ENCODE results near the gene CALML4.
"Not testable (repeated sequence)": the region's sequence is repeated elsewhere in the genome, so short reads cannot be mapped to it uniquely, and the experiment has no call there.

The CALML4 gene

GRCh38 chr15:68187559-68187958, 17.6 kb downstream of the CALML4 start:
- no peak for DNase-seq

- DNase-seq, result peak in 1 of 3 experiments; percentile 24
These were observed 18.3 kb downstream of the CALML4 start for GRCh38 chr15:68186671-68187397.

- DNase-seq, result no peak
These were observed 20.3 kb downstream of the CALML4 start for GRCh38 chr15:68184616-68185480.

GRCh38 chr15:68183616-68184315, 21.4 kb downstream of the CALML4 start:
- no peak for DNase-seq

- no peak for DNase-seq
These were observed 27.4 kb downstream of the CALML4 start for GRCh38 chr15:68177742-68178141.

- no peak for DNase-seq
These were observed 28.5 kb downstream of the CALML4 start for GRCh38 chr15:68176601-68177000.

GRCh38 chr15:68175526-68175925, 29.6 kb downstream of the CALML4 start:
- no peak for DNase-seq

- DNase-seq, result no peak
These were observed 32.0 kb downstream of the CALML4 start for GRCh38 chr15:68173119-68173518.

GRCh38 chr15:68172037-68172436, 33.1 kb downstream of the CALML4 start:
- DNase-seq, result not testable (repeated sequence)

- no peak for DNase-seq
These were observed 38.3 kb downstream of the CALML4 start for GRCh38 chr15:68166847-68167246.

- no peak for DNase-seq
These were observed 41.9 kb downstream of the CALML4 start for GRCh38 chr15:68163191-68163590.

- no peak for DNase-seq
These were observed 47.0 kb downstream of the CALML4 start for GRCh38 chr15:68158046-68158628.

- no peak for DNase-seq
These were observed 48.1 kb downstream of the CALML4 start for GRCh38 chr15:68157074-68157473.

GRCh38 chr15:68154923-68155559, 50.1 kb downstream of the CALML4 start:
- peak; percentile 33 to 80 (median 35) for DNase-seq

GRCh38 chr15:68152342-68152741, 52.8 kb downstream of the CALML4 start:
- no peak for DNase-seq

GRCh38 chr15:68151277-68151676, 53.9 kb downstream of the CALML4 start:
- DNase-seq, result no peak

GRCh38 chr15:68150187-68150586, 54.9 kb downstream of the CALML4 start:
- DNase-seq, result no peak

GRCh38 chr15:68149059-68149458, 56.1 kb downstream of the CALML4 start:
- no peak for DNase-seq

GRCh38 chr15:68148039-68148438, 57.1 kb downstream of the CALML4 start:
- DNase-seq, result no peak

- no peak for DNase-seq
These were observed 59.4 kb downstream of the CALML4 start for GRCh38 chr15:68145706-68146105.

- DNase-seq, result no peak
These were observed 61.3 kb downstream of the CALML4 start for GRCh38 chr15:68143785-68144184.

GRCh38 chr15:68143129-68143528, 62.0 kb downstream of the CALML4 start:
- DNase-seq, result no peak

Measured in NCI-H1417 (cell line).